Hippocampal formation (tissue), 2 donors: ENCODE data around the gene ST7.

ENCODE experiments used
- DNase-seq, 2 donors: peaks; one replicate each; lab custom pipeline; 2025; lab: John Stamatoyannopoulos, UW

ST7 gene

DNA sequence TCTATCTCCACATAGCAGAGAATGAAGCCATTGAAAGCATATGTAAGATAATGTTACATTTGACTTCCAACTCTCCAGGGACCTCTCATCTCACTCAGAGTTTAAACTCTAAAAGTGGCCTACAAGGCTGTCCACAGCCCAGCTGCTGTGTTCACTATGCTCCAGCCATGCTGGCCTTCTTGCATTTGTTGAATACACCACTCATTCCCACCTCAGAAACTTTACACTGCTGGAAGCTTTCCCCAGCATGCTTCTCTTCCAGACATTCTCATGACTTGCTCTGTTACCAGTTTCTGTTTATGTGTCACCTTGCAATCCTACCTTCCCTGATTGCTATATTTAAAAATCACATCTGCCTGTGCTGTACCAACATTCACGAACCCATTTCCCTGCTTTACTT, 202.4 kb downstream of the ST7 start:
- DNase-seq = no peak

DNA sequence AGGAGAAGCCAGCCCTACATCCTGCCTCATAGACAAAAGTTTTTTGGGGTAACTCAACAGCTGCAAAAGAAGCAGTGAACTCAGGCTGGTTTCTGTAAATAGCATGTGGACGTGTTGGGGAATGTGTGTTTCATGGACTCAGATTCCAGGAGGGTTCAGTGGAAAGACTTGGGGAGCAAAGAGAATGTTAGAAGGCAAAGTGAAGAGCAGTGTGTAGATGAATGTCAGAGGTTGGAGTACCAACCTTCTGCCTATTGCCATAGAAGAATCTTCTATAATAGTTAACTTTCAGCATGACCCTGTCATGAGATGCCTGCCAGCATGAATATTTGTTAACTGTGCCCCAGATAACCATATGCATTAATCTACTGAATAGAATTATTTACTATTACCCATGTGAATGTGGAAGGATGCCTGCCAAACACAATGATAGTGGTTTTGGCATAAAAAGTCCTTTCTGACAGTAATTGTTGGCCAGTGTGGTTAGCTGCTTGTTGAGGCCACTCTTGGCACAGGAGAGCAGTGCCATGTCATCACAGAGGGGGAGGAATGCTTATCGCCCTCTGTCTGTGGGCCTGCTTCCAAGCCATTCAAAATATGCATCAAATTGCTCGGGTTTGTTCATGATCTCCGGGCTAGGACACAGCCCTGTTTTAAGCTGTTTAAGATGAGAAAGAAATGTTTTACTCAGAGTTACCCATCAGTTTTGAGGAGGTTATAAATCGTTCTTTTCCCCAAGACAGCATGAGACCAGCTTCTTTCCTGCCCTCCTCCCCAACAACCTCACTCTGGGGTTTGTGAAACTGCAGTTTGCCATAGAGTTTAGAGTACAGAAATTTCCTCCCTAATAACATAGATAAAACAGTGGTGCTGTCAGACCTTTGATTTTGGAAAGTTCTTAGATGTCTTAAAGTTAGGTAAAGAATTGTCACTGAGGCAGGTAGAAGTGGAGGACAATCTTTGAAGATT, 204.2 kb downstream of the ST7 start:
- DNase-seq = peak; percentile 45 to 55

DNA sequence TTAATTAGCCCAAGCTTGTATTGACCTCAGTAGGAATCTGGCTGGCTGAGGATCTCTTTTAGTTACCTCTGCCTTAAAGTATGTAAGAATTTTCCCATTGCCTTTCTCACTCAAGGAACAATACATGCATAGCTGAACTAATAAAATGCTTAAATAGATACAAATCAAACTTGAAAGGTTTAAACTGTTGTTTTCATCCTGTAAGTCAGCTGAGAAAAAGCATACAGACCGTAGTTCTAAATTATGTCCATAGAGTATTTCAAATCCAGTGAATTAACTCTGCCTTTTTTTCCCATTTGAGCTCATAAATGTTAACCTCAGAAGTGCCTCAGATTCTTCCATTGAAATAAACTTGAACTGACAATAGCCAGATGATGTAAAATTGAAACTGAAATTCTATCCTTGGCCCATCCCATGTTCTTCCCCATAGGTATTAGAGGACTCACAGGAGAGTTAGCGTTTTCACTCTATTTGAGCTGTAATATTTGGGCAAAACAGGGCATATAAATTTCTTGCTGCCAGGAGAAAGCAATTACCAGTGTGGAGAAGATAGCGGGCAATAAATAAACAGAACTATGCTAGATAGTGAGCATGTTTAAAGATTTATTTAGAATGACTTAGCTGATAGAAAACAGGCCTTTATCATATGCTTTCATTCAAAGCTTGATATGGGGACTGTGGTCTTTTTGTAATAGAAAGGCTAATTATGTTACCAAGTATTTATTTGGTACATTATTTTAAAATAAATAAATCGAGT, 205.8 kb downstream of the ST7 start:
- no peak for DNase-seq

DNA sequence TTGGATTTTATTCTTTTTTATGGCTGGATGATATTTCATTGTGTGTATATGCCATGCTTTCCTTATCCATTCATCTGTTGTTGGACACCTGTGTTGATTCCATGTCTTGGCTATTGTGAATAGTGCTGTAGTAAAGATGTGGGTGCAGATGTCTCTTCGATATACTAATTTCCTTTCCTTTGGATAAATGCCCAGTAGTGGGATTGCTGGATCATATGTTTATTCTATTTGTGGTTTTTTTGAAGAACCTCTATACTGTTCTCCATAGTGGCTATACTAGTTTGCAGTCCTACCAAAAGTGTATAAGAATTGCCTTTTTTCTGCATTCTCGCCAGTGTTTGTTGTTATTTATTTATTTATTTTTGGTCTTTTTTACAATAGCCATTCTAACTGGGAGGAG, 209.8 kb downstream of the ST7 start:
- no peak for DNase-seq

DNA sequence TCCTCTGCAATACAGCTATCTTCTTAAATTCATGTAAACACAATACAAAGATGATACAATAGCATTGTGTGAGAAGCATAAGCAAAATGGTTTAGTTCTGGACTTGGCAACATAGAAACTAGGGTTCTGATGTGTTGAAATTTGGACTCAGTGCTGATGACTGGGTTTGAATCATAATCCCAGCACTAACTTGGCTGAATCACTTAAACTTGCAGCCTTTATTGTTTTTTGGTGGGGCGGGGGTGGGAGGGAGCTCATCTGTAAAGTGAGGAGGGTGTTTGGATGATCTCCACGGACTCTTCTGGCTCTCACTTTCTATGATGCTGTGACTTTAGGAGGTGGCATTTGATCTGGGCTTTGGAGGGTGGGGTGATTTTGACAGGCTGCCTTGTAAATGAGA, 211.3 kb downstream of the ST7 start:
- no peak for DNase-seq

- DNase-seq = no peak
Measured at GRCh38 chr7:117165656-117166055, 212.4 kb downstream of the ST7 start.

DNA sequence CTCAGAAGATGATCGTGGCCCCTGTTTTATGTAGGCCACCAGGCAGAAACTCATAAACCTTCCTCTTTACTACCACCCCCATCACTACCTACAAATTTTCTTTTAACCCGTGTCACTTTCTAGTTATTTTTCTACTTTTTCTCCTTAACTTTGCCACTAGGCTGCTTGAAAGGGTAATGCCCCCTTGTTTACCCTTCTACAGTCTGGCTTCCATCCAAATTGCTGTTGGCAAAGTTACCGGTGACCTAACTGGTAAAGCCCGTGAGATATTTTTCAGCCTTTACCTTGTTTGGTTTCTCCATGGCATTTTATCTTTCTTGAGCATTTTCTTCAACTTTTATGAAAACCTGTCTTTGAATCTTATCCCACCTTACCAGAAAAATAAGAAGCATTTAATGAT, 216.6 kb downstream of the ST7 start:
- no peak for DNase-seq

- DNase-seq = no peak
Measured at GRCh38 chr7:117171106-117171505, 217.8 kb downstream of the ST7 start.

DNA sequence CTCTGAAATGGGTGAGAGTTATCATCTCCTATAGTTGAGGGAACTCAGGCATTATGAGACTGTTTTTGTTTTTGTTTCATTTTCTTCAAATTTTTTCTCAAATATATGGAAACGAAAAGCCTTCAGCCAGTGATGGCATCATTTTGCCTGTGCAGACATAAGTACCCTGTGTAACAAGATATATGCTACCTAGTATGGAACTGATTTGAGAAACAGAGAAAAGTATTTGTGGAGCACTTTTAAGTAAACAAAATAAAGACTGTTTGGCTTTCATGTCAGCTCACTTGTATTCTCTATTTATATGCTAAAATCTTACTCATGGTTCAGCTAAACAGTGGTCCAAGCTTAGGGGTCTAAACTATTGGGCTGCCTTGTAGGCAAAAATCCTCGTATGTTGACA, 219.0 kb downstream of the ST7 start:
- no peak for DNase-seq

GRCh38 chr7:117173035-117173770, 219.9 kb downstream of the ST7 start:
- DNase-seq = no peak

DNA sequence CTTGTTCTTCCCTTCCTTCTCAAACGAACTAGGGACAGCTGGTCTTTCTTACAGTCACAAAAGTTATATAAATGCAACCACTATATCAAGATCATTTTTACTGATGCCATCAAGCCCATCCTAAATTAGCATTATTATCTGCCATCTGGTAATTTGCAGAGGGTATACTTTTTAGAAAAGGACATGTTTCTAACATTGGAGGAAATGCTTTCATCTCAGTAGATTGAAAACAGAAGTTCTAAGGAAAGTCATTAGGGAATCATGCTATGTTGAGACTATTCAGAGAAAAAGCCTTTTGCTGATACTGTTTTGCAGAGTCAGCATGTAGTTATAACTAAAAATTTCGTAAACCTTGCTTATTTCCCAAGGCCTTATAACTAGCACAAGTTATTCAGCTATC, 222.9 kb downstream of the ST7 start:
- DNase-seq = no peak

DNA sequence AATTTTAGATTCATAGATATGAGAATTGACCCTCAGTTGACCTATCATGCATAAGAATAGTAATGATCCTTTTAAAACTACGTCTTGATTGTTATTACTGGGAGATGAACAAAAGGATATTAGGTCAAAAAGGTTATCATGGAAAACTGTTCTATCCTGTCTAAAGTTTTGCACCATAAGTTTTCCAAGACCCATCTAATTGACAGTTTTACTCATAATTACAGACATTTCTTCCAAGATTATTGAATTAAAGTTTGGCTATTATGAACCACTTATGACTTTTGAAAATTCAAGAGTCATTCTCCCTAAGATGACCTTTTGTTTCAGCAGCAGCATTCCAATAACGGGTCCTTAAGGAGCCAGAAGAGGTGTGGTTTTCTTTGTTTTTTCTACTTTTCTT, 225.3 kb downstream of the ST7 start:
- DNase-seq = no peak

DNA sequence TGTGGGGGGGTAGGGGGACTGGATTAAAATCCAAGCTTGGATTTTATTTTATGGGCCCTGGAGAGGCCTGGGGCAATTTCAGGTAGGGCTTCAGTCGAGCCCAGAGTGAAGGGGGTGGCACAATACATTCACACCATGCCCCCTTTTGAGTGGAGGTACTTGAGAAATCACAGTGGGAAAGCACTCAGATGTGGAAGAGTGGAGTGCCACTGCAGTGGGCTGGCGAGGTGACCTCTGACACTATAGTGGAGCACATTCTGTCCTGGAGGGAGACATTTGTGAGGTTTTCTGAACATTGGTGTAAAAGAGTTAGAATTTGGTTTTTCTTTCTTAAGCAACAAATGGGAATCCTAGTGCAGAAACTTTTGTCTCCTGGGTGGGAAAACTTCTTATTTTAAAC, 226.4 kb downstream of the ST7 start:
- no peak for DNase-seq

DNA sequence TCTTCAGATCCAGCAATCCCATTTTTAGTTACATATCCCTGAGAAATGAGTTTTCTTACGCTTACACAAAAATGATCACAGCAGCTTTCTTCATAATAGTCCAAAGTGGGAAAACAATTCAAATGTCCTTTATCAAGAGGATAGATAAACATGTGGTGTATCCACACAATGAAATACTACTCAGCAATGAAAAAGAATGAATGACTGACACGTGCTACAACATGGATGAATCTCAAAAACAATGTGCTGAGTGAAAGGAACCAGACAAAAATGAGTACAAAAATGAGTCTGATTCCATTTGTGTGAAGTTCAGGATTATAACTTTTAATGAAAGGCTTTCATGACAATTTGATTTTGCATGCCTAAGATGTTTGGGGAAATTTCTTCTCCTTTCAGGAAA, 230.4 kb downstream of the ST7 start:
- DNase-seq = no peak

- no peak for DNase-seq
Measured at GRCh38 chr7:117184367-117184766, 231.1 kb downstream of the ST7 start.

GRCh38 chr7:117185124-117185523, 231.8 kb downstream of the ST7 start:
- DNase-seq = no peak

DNA sequence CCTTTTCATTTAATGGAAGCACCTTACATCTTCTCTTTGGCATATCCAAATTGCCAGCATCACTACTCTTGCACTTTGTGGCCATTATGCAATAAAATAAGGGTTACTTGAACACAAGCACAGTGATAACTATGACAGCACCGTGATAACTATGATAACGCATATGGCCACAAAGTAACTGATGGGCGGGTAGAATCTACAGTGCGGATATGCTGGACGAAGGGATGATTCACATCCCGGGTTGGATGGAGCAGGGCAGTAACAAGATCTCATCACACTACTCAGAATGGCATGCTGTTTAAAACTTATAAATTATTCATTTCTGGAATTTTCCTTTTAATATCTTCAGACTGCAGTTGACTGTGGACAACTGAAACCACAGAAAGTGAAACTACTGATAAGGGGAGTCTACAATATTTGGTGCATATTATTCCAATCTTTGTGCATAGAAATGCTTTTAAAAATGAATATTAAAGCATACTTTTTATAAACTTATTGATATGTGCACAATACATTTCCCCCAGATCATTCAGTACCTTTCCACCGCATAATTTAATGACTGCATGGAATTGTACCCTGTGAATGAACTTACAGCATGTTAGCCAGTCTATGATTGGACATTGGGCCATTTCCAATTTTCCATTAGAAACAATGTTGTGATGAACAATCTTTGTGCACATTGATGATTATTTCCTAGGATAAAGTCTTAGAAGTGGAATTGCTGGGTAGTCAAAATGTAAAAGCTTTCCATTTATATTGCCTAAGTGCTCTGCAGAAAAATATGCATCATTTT, 233.1 kb downstream of the ST7 start:
- DNase-seq = no peak

DNA sequence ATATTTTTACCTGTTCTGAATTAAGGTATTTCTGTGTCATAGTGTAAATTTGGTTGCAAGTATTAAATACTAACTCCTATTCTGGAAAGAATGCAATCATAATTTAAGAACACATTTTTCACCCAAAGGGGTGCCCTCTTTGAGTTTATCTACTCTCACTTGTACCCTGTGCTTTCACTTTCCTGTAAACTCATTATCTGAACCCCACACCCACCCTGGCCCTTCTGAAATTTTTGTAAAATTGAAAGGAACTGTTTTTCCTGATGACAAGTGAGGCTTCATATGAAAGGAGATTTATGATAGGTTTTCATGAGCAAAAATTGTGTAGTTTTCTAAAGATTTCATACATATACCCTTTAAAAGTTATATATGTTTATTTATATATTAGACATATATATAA, 235.1 kb downstream of the ST7 start:
- no peak for DNase-seq

DNA sequence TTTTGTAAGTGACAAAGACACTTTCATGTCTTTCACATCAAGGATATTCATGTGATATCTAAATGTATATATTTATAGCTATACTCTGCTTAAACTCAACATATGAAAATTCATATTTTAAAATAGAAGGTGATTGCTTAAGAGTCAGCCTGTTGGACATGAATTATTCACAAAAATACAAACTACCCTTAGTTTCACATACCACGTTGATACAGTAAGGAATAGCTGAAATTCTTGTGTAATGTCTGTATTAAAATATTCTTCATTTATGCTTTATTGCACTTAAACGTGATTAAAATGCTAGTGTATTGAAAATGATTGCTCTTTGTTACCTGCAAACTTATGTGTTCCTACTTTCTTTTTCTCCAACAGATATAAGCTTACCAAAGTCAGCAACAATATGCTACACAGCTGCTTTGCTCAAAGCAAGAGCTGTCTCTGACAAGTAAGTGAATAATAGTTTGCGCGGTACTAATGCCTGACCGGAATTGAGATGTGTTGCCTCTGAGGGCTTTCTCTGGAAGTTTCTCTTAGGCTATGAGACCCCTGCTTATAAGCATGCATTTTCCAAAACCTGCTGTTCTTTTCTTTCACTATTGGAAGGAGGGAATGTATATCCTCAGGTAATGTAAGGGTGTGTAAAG, 235.8 kb downstream of the ST7 start:
- DNase-seq = no peak

GRCh38 chr7:117190104-117190503, 236.8 kb downstream of the ST7 start:
- DNase-seq = no peak

DNA sequence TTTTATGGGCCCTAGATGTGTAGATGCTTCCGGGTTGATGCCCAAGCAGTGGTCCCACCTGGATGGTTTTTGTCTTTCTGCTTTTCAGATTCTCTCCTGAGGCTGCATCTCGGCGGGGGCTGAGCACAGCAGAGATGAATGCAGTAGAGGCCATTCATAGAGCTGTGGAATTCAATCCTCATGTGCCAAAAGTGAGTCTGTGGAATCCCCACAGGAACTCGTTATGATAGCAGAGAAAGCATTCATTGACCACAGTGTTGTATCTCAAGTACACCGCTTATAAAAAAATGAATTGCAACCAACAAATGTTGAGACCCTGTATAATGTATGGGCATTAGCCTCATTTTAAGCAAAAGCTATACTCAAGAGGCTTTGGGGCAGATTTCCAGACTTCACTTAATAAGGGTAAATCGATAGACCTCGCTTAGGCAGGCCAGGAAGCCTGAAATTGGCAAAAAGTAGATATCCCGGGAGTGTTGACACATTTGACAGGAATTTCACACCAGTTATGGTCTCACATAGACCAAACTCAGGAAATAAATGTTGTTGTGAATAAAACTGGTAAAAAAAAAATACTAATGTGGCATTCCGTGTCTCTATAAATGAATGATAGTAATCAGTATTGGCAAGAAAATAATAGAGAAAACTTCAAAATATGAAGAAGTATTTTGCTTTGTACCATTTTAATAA, 237.6 kb downstream of the ST7 start:
- no peak for DNase-seq
